ENCODE results near the gene SCMH1. TPM values are rescaled to one million over a fixed set of nuclear protein-coding genes. Genes with fewer than 3 reads are reported as not detected.

The SCMH1 gene
- total and polyA plus RNA-seq, 9 donors: 32.8 to 80.2 (median 49.8) TPM

- DNase-seq: no peak
- no peak overlapping the region for H3K27ac ChIP-seq
- intact Hi-C loops (cut with DNase I): no loop called here
- H3K27me3 ChIP-seq: no peaks in the 10 kb centered on the region
- peaks cover 0 to 4% of the 10 kb centered on the region in 2 donors for H3K9me3 ChIP-seq
- TF ChIP-seq EP300 (IDR thresholded peaks at IDR 0.05) (no peak), POLR2A (IDR thresholded peaks at IDR 0.05) (no peak)
- H3K4me3 ChIP-seq: no peak overlapping the region
- no peaks in the 10 kb centered on the region for H3K4me1 ChIP-seq (ENCODE audit: insufficient read depth)
- H3K36me3 ChIP-seq: no peaks in the 10 kb centered on the region
Measured at GRCh38 chr1:41173651-41174050, 68.5 kb downstream of the SCMH1 start.

GRCh38 chr1:41171266-41171874 is 70.7 kb downstream of the SCMH1 start:
- no peak for TF ChIP-seq EP300 (IDR thresholded peaks at IDR 0.05)
- TF ChIP-seq CTCF (IDR thresholded peaks at IDR 0.05): no peak
- no peak for TF ChIP-seq POLR2A (IDR thresholded peaks at IDR 0.05)
- WGBS, 3 donors: 40 to 97% (median 53%) methylated on average over 1 of the region's 1 CpG
- intact Hi-C loops (cut with DNase I): no loop called here
- Histone ChIP-seq H3K4me1 (ENCODE audit: insufficient read depth) (no peaks in the 10 kb centered on the region), H3K27ac (no peak overlapping the region), H3K9me3 (no peaks in the 10 kb centered on the region), H3K36me3 (no peaks in the 10 kb centered on the region), H3K27me3 (no peaks in the 10 kb centered on the region), H3K4me3 (no peak overlapping the region)
- no peak for DNase-seq

GRCh38 chr1:41169799-41170180 is 72.3 kb downstream of the SCMH1 start:
- Histone ChIP-seq H3K4me3 (no peak overlapping the region), H3K9me3 (no peaks in the 10 kb centered on the region), H3K36me3 (no peaks in the 10 kb centered on the region), H3K27ac (no peak overlapping the region), H3K27me3 (no peaks in the 10 kb centered on the region), H3K4me1 (ENCODE audit: insufficient read depth) (no peaks in the 10 kb centered on the region)
- TF ChIP-seq EP300 (IDR thresholded peaks at IDR 0.05): no peak
- no peak for TF ChIP-seq CTCF (IDR thresholded peaks at IDR 0.05)
- intact Hi-C loops (cut with DNase I): no loop called here
- DNase-seq: no peak
- 99 to 100% (median 99%) methylated on average over 3 of the region's 3 CpGs for WGBS, 3 donors

GRCh38 chr1:41169066-41169798 is 72.9 kb downstream of the SCMH1 start:
- TF ChIP-seq POLR2A (IDR thresholded peaks at IDR 0.05) (no peak), EP300 (IDR thresholded peaks at IDR 0.05) (no peak), CTCF (IDR thresholded peaks at IDR 0.05) (no peak)
- 97 to 98% (median 97%) methylated on average over 7 of the region's 7 CpGs for WGBS, 3 donors
- H3K27ac ChIP-seq: no peak overlapping the region
- no peaks in the 10 kb centered on the region for H3K4me1 ChIP-seq (ENCODE audit: insufficient read depth)
- intact Hi-C loops (cut with DNase I): no loop called here
- DNase-seq: no peak
- H3K36me3 ChIP-seq: no peaks in the 10 kb centered on the region
- H3K27me3 ChIP-seq: no peaks in the 10 kb centered on the region
- no peaks in the 10 kb centered on the region for H3K9me3 ChIP-seq
- no peak overlapping the region for H3K4me3 ChIP-seq

GRCh38 chr1:41167667-41168066 is 74.4 kb downstream of the SCMH1 start:
- DNase-seq: no peak
- 97 to 99% (median 99%) methylated on average over 3 of the region's 3 CpGs for WGBS, 3 donors
- H3K4me3 ChIP-seq: no peak overlapping the region
- H3K36me3 ChIP-seq: no peaks in the 10 kb centered on the region
- no peak overlapping the region for H3K27ac ChIP-seq
- TF ChIP-seq EP300 (IDR thresholded peaks at IDR 0.05) (no peak), CTCF (IDR thresholded peaks at IDR 0.05) (no peak), POLR2A (IDR thresholded peaks at IDR 0.05) (no peak)
- intact Hi-C loops (cut with DNase I): no loop called here
- H3K4me1 ChIP-seq (ENCODE audit: insufficient read depth): no peaks in the 10 kb centered on the region
- H3K9me3 ChIP-seq: no peaks in the 10 kb centered on the region
- no peaks in the 10 kb centered on the region for H3K27me3 ChIP-seq
